Measurements from ENCODE around the gene ACYP2.
"Not testable (repeated sequence)": the region's sequence is repeated elsewhere in the genome, so short reads cannot be mapped to it uniquely, and the experiment has no call there.

Gene ACYP2

GRCh38 chr2:54271189-54271588, 155.8 kb downstream of the ACYP2 start:
- DNase-seq (ENCODE audit: low spot score), result no peak

DNA sequence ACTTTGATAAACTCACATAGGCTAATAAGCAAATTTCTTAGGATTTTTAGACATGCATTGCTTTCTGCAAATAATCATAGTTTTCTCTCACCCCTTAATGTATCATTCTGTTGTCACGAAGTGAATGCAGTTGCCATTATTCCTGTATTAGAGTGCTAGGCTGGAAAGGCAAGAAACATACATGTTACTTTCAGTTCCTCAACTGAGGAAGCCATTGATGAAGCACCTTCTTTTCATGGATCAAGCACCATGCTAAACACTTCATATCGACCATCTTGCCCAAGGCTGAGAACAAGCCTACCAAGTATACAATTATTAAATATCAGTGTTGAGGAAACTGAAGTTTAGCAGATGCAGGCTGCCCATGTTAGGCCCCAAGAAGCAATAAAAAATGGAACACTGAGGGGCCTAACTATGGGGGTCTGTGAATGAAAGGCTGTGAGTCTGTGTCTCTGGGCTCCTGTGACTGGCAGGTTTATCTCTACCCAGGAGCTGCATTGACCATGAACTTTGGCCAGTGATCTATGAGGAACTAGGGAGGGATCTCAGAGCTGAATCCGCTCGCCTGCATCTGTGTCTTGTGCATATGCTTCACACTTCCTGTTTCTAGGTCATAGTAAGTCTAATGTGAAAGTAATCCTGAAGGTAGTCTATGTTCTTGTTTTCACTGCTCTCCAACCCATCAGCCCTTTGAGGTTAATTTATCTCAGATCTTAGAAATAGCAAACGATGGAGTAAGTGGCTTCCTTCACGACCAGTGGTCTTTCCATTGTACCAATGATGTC, 156.6 kb downstream of the ACYP2 start:
- no peak for DNase-seq (ENCODE audit: low spot score)

DNA sequence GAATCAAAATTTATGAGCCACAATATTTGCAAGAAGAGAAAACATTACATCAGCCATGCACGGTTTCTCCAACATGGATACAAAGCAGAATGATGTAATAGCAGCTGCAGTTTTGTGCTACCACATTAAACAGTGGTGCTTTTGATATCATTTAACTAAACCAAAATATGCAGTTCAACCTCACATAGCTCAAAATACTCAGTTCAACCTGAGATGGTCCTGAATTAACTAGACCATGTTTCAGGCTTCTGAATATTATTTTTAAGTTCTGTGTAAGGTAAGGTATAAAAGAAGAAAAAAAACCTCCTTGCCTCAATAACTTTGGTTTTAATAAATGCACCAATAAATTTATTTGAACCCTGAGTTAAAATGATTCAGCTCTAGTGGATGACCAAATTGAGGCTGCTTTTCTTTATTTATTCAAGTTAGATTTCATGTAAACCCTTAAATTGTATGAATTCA, 159.4 kb downstream of the ACYP2 start:
- DNase-seq (ENCODE audit: low spot score), result no peak

- DNase-seq (ENCODE audit: low spot score), result no peak
These were observed 160.1 kb downstream of the ACYP2 start for GRCh38 chr2:54275541-54275940.

DNA sequence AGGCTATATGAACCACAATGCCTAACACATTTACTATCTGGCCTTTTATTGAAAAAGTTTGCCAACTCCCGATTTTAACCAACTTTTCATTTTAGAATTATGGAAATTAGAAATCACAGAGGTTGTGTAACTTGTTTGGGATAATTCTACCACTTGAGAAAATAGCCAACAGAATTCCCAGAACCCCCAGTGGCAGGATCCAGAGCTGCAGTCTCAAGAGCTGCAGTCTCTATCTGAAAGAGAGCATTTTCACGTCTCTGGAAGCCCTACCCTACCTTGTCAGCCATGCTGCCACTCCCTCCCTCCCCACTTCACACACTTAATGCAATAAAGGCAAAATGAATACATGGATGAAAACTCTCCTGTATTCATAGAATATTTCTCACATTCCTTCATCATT, 164.0 kb downstream of the ACYP2 start:
- no peak for DNase-seq (ENCODE audit: low spot score)

DNA sequence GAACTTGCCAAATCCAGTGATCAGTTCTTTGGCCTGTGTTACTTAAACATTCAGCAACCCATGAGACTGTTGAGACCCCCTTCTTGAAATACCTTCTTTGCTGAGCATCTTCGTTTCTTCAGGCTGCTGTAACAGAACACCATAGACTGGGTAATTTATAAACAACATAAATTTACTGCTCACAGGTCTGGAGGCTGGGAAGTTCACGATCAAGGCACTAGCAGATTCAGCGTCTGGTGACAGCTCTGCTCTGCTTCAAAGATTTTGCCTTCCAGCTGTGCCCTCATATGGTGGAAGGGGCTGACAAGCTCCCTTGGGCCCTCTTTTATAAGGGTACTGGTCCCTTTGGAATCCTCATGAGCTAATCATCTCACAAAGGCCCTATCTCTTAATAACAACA, 169.4 kb downstream of the ACYP2 start:
- DNase-seq (ENCODE audit: low spot score), result no peak

GRCh38 chr2:54285451-54285850, 170.0 kb downstream of the ACYP2 start:
- no peak for DNase-seq (ENCODE audit: low spot score)

GRCh38 chr2:54287532-54287931, 172.1 kb downstream of the ACYP2 start:
- DNase-seq (ENCODE audit: low spot score), result no peak

DNA sequence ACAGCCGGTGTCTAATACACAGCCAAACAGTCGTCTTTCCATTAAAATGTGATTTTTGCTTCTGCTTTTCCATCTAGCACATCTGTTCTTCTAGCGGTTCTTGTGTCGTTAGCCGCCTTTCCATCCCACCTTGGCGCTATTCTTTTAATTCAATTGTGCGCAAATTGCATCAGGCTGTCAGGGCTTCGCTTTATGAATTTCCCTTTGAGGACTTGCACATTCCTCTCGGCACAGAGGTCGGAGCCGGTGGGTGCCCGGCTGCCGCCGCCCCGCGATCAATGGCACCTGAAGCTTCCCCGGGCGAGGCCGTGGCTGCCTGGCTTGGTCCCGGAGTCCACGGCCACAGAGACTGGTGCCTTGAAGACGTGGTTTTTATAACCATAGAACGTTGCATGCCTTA, 174.5 kb downstream of the ACYP2 start:
- DNase-seq (ENCODE audit: low spot score), result no peak

GRCh38 chr2:54290356-54291025, 175.1 kb downstream of the ACYP2 start:
- DNase-seq (ENCODE audit: low spot score), result no peak

GRCh38 chr2:54294665-54295064, 179.2 kb downstream of the ACYP2 start:
- not testable (repeated sequence) for DNase-seq (ENCODE audit: low spot score)

DNA sequence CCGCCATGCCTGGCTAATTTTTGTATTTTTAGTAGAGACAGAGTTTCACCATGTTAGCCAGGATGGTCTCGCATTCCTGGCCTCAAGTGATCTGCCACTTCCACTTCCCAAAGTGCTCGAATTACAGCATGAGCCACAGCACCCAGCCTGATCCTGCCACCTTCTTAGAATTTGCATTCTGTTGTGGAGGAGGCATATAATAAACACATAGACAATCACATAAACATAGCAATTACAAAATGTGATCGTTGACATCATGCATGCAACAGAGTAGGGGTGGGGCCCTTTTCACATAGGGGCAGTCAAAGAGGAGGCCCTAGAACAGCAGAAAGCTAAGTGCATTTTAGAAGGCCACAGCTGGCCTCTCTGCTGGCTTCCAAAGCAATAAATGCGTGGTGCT, 180.5 kb downstream of the ACYP2 start:
- no peak for DNase-seq (ENCODE audit: low spot score)

GRCh38 chr2:54298514-54298913, 183.1 kb downstream of the ACYP2 start:
- no peak for DNase-seq (ENCODE audit: low spot score)

DNA sequence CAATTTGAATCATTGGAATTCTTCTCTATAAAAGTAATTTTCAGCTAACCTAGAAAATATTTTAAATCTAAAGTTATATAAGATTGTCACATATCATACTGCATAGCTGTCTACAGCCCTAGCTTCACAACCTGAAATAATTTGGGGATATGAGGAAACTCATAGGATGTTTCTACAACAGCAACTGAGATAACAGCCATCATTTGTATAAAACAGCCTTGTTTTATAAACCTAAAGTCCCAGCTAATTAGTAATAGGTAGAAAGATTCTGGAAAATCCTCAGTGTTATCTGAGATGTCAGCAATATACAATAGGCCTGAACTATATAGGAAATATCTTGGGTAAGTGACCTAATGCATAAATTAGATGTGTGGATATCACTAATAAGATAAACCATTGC, 188.2 kb downstream of the ACYP2 start:
- DNase-seq (ENCODE audit: low spot score), result no peak

GRCh38 chr2:54306556-54306955, 191.1 kb downstream of the ACYP2 start:
- DNase-seq (ENCODE audit: low spot score), result no peak

DNA sequence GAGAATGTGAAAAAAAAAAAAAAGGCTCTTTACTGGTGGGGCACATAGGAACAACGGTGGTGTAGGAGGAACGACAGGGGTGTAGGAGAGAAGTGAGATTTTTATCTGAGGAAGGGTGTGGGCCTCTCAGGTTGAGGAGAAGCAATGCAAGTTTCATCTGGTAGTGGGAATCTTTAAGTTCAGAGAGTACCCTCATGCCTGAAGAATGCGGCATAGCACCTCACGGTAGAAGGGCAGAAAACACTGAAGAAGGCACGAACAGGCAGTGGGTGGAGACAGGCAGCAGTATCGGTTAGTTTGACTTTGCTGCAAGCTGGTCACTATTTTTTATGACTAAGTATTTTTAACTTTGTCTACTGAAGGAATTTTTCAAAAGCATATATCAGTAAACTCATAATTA, 192.8 kb downstream of the ACYP2 start:
- no peak for DNase-seq (ENCODE audit: low spot score)

GRCh38 chr2:54308782-54309181, 193.4 kb downstream of the ACYP2 start:
- no peak for DNase-seq (ENCODE audit: low spot score)

DNA sequence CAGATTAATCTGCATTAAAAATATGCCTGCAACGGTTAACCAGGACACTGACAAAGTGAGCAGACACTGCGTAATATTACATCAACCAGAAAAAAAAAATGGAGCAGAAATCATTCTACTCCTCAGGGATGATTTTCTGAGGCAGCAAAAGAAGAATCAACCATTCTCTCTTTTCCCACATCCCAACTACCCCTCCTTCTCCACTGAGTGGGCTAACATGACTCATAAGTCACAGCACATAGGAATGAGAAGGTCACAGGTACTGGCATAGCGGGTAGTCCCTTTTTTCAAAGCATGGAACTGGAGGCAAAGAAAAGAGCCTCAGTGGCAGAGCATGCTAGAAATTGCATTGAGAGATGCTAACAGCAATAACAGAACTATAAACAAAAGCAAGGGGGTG, 194.9 kb downstream of the ACYP2 start:
- no peak for DNase-seq (ENCODE audit: low spot score)

DNA sequence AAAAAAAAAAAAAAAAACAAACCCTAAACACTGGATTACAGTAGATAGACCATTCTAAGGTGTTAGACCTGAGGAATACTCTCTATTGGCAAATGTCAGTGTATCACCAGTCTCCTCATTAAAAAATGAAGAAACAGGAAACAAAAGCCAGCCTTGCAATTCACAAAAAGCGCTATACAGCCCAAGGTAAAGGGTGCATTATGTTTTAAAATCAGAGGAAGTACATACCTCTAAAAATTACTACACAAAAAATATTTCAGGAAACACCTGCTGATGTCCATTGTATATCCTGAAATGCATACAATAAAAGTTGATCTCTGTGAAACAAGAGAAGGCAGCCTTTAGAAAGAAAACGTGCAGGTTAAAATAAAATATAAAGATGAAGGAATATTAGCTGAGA, 195.5 kb downstream of the ACYP2 start:
- no peak for DNase-seq (ENCODE audit: low spot score)

- DNase-seq (ENCODE audit: low spot score), result no peak
These were observed 197.7 kb downstream of the ACYP2 start for GRCh38 chr2:54313147-54313546.

DNA sequence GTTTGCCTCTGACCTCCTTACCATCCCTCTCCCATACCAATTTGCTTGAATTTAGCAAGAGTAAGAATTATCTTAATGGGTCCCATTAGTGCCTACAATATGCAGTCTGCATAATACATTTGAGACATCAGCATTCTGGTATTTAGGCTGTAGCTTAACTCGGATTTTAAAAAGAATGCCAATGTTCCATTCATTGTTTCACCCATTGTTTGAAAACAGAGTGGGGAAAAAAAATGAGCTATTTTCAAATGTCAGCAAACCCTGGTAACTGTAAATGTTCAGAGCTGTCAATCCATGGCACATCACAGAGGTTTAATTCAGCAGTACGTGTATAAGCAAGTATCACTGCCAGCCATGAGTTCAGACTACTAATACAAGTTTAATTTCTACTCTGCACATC, 202.6 kb downstream of the ACYP2 start:
- DNase-seq (ENCODE audit: low spot score), result no peak

GRCh38 chr2:54318821-54319220, 203.4 kb downstream of the ACYP2 start:
- DNase-seq (ENCODE audit: low spot score), result no peak

DNA sequence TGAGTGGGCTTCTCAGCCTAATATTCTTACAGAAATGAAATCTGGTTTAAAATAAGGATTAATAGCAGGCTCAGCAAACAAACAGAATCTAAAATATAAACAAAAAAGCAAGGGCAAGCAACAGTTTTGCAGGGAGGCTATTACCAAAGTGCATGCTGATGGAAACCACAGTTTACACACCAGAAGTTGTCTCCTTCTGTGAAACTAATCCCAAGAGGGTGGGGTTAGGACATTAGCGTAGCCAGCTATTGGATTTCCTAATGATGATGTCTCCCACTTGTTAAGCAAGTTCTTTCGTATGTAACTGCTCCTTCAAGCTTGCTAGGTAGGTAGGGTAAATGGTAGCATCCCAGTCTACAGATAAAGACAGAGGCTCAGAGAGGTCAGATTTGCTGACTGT, 205.6 kb downstream of the ACYP2 start:
- no peak for DNase-seq (ENCODE audit: low spot score)

GRCh38 chr2:54324517-54324916, 209.1 kb downstream of the ACYP2 start:
- not testable (repeated sequence) for DNase-seq (ENCODE audit: low spot score)

Data from ecto neural progenitor cell (in vitro differentiated cells).